HUES6 (cell line): ENCODE data around the gene ABCG1.
A peak's percentile ranks its signal among the peaks of the same experiment; 100 is the strongest.

Experiments
- H3K27ac ChIP-seq: 2 replicates; pipeline ENCODE4 v1.7.0; 2013; ENCODE audit warnings: low read depth, mild to moderate bottlenecking, low read length, inconsistent platforms
- H3K27me3 ChIP-seq: 2 replicates; pipeline ENCODE4 v1.6.1; 2013; ENCODE audit warnings: low read length; ENCODE audit not compliant: control insufficient read depth, insufficient read depth
- H3K36me3 ChIP-seq: 2 replicates; pipeline ENCODE4 v1.6.1; 2013; ENCODE audit warnings: low read length; ENCODE audit not compliant: control insufficient read depth, insufficient read depth
- H3K4me1 ChIP-seq: 2 replicates; pipeline ENCODE4 v1.6.1; 2013; ENCODE audit warnings: low read length; ENCODE audit not compliant: control insufficient read depth, insufficient read depth
- H3K4me3 ChIP-seq: 2 replicates; pipeline ENCODE4 v1.5.1; 2013; ENCODE audit warnings: low read depth, low read length
- H3K9ac ChIP-seq: one replicate; pipeline ENCODE4 v1.6.1; 2013; ENCODE audit warnings: mild to moderate bottlenecking, low read length
- H3K9me3 ChIP-seq: 2 replicates; pipeline ENCODE4 v1.6.1; 2013; ENCODE audit warnings: low read depth, low read length; ENCODE audit not compliant: control insufficient read depth, insufficient read depth

ABCG1 gene

GRCh38 chr21:42303443-42303842 lies 84.5 kb downstream of the ABCG1 start:
- Histone ChIP-seq H3K4me3 (no peak overlapping the region), H3K9me3 (no peaks in the 10 kb centered on the region), H3K9ac (no peak overlapping the region), H3K27me3 (peaks cover 3% of the 10 kb centered on the region; the same call in 1 of the 2 replicates), H3K36me3 (no peaks in the 10 kb centered on the region), H3K4me1 (peaks cover 6% of the 10 kb centered on the region), H3K27ac (no peak overlapping the region)

DNA sequence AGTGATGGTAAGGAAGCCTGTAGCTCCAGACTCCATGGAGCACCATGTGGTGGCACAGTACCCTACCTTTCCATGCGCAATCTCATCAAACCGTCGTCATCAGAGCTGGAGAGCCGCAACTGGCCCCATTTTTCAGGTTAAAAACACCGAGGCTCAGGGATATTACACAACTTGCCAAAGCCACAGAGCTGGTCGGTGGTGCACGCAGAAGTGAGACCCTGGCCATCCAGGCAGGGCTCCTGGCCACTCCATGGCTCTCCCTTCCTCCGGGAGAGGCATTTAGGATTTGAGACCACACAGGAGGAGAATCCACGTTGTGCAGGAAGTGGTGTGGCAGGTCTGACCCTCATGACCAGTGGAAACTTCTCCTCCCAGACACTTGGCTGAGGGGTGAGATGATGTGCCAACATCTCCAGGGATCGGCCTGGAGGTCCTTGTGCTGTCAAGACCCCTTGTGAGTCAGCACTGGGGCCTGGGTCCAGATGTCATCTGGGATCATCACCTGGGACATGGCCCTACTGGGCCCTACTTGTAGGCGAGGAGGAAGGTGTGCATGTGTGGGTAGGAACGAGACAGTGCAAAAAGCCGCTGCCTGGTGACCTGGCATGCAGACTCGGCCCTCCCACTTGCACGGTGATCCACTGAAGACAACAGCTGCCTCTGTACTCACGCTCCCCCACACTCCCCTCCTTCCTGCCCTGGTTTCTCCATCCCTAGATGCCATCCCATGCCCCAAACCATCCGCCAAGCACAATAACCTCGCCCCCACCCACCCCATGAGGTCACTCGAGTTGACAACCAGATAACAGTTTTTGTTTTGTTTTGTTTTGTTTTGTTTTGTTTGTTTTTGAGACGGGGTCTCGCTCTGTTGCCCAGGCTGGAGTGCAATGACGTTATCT lies 85.9 kb downstream of the ABCG1 start:
- H3K36me3 ChIP-seq = no peaks in the 10 kb centered on the region
- no peak overlapping the region for H3K27ac ChIP-seq
- H3K9me3 ChIP-seq = no peaks in the 10 kb centered on the region
- peaks cover 5% of the 10 kb centered on the region; the same call in 1 of the 2 replicates for H3K4me1 ChIP-seq
- no peak overlapping the region for H3K9ac ChIP-seq
- peaks cover 3% of the 10 kb centered on the region; the same call in 1 of the 2 replicates for H3K27me3 ChIP-seq
- H3K4me3 ChIP-seq = no peak overlapping the region

GRCh38 chr21:42305707-42306147 lies 86.8 kb downstream of the ABCG1 start:
- H3K9me3 ChIP-seq = no peaks in the 10 kb centered on the region
- peaks cover 10% of the 10 kb centered on the region; the same call in 1 of the 2 replicates for H3K4me1 ChIP-seq
- no peak overlapping the region for H3K4me3 ChIP-seq
- peaks cover 7% of the 10 kb centered on the region; the same call in 1 of the 2 replicates for H3K27me3 ChIP-seq
- no peak overlapping the region for H3K27ac ChIP-seq
- no peaks in the 10 kb centered on the region for H3K36me3 ChIP-seq
- no peak overlapping the region for H3K9ac ChIP-seq

GRCh38 chr21:42306366-42307035 lies 87.6 kb downstream of the ABCG1 start:
- Histone ChIP-seq H3K27ac (no peak overlapping the region), H3K4me3 (no peak overlapping the region), H3K27me3 (peaks cover 7% of the 10 kb centered on the region; the same call in 1 of the 2 replicates), H3K4me1 (peaks cover 12% of the 10 kb centered on the region; the same call in 1 of the 2 replicates), H3K36me3 (no peaks in the 10 kb centered on the region), H3K9ac (no peak overlapping the region), H3K9me3 (no peaks in the 10 kb centered on the region)

DNA sequence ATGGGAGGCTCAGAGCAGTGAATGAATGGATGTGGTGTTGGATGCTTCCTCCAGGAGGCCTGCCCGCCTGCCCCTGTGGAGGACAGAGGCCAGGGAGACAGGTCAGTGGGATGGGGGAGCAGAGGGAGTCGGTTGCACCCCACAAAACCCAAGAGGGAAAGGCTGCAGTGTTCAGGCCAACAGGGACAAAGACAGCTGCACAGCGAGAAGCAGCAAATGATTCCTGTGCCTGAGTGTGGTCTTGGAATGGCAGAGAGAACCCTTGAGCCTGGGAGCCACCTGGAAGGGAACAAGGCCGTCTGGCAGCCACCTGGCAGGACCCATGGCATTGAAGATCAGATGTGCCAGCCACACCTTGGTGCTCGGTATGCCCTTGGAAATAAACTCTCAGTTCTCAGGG lies 88.2 kb downstream of the ABCG1 start:
- no peaks in the 10 kb centered on the region for H3K9me3 ChIP-seq
- peaks cover 12% of the 10 kb centered on the region; the same call in 1 of the 2 replicates for H3K4me1 ChIP-seq
- peaks cover 7% of the 10 kb centered on the region; the same call in 1 of the 2 replicates for H3K27me3 ChIP-seq
- no peak overlapping the region for H3K27ac ChIP-seq
- H3K9ac ChIP-seq = no peak overlapping the region
- H3K4me3 ChIP-seq = no peak overlapping the region
- no peaks in the 10 kb centered on the region for H3K36me3 ChIP-seq

- Histone ChIP-seq H3K27ac (no peak overlapping the region), H3K27me3 (peaks cover 7% of the 10 kb centered on the region; the same call in 1 of the 2 replicates), H3K9ac (no peak overlapping the region), H3K4me3 (no peak overlapping the region), H3K4me1 (peaks cover 15% of the 10 kb centered on the region), H3K9me3 (no peaks in the 10 kb centered on the region), H3K36me3 (no peaks in the 10 kb centered on the region)
These were observed 89.4 kb downstream of the ABCG1 start for GRCh38 chr21:42308161-42308913.

DNA sequence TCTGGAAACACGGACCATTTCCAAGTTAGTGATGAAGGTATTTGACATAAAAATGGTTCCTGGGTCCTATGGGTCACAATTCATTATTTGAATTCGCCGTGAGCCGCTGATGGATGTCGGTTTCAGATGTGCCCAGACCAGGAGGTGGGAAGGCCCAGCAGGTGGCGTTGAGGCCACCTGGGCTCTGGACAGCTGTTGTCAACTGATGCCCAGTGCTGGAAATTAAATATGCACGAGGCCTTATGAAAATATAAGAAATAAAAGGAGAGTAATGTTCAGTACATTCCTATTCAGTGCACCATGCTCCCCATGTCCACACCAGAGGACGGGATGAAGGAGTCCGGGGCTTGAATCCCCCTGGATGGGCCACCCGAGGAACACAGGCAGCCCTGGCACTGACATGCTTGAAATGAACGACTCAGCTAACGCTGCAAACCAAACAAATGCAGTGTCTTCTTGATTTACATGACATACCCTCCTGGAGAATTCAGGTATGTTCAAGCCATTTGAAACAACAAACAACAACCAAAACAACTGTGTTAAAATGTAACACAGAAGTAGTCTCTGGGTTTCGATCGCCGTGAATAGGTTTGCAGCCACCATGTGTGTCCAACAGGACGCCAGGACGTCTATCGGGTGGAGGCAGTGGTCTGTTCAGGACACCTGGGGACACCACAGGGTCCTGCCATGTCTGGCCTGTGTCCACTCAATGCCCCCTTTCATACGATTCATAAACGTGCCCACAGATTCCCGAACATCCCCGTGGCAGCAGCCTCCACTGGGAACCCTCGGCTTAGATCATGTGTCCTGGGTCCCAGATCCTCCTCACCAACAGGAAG lies 90.2 kb downstream of the ABCG1 start:
- H3K27ac ChIP-seq = no peak overlapping the region
- peaks cover 23% of the 10 kb centered on the region for H3K4me1 ChIP-seq
- H3K36me3 ChIP-seq = no peaks in the 10 kb centered on the region
- H3K9me3 ChIP-seq = no peaks in the 10 kb centered on the region
- H3K4me3 ChIP-seq = no peak overlapping the region
- no peak overlapping the region for H3K9ac ChIP-seq
- peaks cover 7% of the 10 kb centered on the region; the same call in 1 of the 2 replicates for H3K27me3 ChIP-seq

DNA sequence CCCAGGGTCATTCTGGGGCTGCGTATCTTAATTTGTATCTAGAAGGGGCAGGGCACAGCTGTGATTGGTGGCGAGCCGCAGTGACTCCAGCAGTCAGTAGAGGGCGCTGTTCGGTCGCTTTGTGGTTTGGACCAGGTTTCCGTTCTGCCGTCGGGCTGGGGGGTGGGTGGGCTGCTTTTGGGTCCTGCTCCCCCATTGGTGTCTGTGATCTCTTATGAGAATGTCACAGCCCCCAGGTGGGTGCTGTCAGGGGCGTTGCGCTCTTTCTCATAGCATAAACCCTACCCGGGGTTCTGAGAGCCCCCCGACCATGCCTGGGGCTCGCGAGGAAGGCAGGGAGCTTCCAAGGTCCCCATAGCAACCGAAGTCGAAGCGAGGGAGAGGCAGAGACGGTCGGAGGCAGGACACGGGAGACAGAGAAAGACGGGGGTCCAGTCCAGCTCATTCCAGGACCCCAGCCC lies 90.8 kb downstream of the ABCG1 start:
- Histone ChIP-seq H3K27me3 (0 out of 2 replicates have a peak, but pooled peaks cover 4% of the 10 kb centered on the region), H3K9ac (no peak overlapping the region), H3K9me3 (no peaks in the 10 kb centered on the region), H3K4me1 (peaks cover 24% of the 10 kb centered on the region), H3K4me3 (0 out of 2 replicates have a peak overlapping the region, but pooled peaks have one; percentile 34), H3K36me3 (no peaks in the 10 kb centered on the region), H3K27ac (no peak overlapping the region)

- Histone ChIP-seq H3K4me3 (no peak overlapping the region), H3K27me3 (0 out of 2 replicates have a peak, but pooled peaks cover 4% of the 10 kb centered on the region), H3K36me3 (no peaks in the 10 kb centered on the region), H3K9me3 (no peaks in the 10 kb centered on the region), H3K27ac (no peak overlapping the region), H3K9ac (no peak overlapping the region), H3K4me1 (peaks cover 29% of the 10 kb centered on the region)
These were observed 91.6 kb downstream of the ABCG1 start for GRCh38 chr21:42310411-42311001.
